HG03439 (cell line): ENCODE results near the gene FILIP1L.

Source experiments
- ATAC-seq: cut with Tn5 transposase; IDR thresholded peaks from one replicate; pipeline ENCODE4 v1.9.1; 2021; ENCODE audit warnings: mild to moderate bottlenecking, moderate library complexity; ENCODE audit not compliant: unreplicated experiment

FILIP1L gene

DNA sequence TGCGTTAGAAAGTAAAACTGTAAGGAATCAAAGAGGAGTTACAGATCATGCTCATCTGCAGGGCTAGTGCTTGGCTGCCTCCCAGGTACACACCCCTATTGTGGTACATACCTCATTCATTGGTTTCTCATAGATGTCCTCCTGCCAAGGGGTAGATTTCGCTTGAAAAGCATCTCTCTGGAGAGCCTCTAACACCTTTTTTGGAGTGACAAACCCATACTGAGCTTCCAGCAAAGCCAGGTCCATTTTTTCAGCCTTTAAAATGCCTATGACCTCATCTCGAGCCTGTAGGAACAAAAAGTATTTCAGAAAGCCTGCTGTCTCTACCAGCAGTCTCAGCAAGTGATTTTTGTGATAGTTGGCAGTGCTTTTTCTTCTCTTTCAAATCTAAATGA, 184.6 kb downstream of the FILIP1L start:
- ATAC-seq, result no peak

DNA sequence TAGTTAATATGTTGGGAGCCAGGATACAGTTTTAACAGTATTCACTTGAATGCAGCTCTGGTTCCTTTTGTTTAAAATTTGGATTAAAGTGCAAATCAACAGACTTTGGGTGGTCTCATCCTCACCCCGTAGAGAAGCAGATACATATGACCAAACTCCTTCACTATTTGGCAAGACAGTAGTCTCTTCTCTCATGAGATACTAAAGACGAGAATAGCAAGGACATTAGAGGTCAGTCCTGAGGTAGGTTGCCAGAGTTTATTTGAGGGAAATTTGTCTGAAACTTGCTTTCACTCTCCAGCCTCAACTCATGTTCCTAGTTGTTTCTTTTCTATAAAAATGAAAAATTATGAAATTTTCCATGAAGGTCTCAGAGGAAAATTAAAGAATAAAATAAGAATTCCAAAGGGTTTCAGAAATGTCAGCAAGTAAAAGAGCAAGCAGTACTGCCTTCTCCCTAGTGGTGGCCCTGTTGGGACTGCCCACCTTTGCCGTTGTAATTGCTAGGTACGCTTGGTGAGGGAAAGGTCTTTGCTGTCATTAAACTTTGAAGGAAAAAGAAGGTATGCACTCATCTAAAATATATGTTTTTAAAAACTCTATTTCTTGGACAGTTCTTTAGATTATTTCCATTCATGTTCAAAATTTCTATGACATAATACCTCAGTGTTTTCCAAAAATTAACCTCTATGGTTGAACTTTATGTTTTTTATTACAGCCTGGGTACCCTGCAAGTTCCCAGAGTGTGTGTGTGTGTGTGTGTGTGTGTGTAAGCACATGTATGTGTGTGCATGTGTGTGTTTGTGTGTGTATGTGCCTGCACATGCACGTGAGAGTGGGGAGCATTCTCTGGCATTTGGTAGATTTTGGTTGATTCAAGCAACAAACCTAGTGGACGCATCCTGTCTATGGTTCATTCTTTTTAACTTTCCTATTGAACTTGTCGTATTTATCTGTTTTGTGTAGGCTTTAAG, 185.2 kb downstream of the FILIP1L start:
- no peak for ATAC-seq

GRCh38 chr3:99927671-99928457, 186.4 kb downstream of the FILIP1L start:
- no peak for ATAC-seq

- no peak for ATAC-seq
Observed at GRCh38 chr3:99925584-99926230, 188.6 kb downstream of the FILIP1L start.

DNA sequence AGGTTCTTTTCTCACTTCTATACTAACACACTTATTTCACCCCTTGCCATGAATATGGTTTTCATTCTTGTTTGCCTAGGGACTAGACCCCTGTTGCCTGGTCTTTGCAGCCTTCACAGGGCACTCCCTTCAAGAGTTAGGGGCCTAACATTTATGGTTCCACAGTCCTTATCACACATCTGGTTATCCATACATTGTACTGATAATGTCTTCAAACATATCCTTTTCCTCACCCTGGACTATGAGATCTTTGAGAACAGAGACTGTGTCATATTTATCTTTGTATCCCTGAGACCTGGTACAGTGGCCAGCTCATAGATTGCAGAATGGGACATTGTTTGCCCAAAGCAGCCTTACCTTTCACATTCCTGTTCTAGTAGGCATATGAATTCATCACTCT, 190.4 kb downstream of the FILIP1L start:
- ATAC-seq, result no peak

- no peak for ATAC-seq
Observed at GRCh38 chr3:99921986-99922385, 192.3 kb downstream of the FILIP1L start.

DNA sequence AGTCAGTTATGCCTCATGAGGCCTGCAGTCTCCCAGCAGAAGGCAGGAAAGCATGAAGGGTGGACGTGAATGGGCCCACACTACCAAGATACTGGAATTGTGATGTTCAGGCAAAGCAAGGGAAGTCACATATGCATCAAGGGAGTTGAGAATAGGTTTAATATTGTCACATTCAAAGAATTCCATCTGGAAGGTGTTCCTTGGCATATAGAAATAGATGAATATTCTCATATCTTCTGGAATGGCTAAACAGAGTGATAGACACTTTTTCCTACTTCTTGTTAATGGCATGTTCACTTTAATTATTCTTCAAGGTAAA, 193.0 kb downstream of the FILIP1L start:
- ATAC-seq, result no peak

DNA sequence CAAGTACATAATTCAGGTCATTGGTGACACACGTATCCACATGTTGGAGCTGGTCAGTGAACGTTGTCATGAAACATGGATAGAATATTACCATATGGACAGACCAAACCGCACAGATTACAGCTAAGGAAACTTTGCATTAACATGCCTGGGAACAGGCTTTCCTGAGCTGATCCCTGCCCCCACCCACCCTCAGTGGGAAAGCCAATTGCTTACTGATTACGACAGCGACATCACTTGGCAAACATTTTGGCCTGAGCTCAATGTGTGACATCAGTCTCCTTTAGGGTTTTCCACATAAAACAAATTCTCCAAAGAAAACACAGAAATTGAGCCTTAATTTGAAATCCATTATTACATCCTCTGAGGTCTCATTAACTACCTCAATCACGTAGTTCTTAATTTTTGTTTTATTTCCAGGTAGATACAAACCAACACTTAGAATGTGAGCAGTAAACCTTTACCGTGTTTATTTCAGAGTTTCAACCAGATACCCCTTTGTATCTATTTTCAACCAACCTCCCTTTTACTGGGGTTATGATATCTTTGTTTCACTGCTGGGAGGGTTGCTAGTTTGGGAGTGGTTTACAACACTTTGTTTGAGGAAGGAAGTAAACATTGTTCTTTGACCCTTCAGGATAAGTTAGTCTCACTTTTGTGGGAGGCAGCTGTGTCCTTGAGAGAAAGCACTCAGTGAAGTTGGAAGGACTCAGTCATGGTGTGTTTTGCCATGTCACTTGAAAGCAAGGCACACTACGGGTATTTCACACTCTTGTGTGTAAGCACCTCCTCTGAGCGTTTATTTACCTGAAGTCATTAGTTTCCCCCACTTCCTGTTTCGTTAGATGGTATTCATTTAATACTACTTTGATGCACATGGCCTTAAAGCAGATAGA, 193.6 kb downstream of the FILIP1L start:
- ATAC-seq, result no peak

GRCh38 chr3:99919694-99920093, 194.6 kb downstream of the FILIP1L start:
- no peak for ATAC-seq

DNA sequence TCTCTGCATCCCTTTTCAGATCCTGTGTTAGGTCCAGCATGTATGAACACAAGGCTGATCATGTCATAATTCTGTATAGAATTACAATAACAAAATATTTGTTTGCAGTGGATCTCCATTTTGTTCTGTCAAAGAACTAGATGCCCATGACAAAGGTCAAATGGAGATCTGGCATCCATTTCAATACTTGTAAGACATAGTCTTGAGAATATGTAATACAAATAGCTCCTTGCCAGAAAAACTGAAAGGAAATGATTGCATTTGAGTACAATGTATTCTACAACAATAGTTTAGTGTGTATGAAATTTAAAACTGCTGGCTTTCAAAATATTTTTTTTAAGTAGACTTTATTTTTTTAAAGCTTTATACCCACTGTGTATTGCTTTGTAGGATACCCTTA, 195.6 kb downstream of the FILIP1L start:
- no peak for ATAC-seq

GRCh38 chr3:99915906-99916432, 198.3 kb downstream of the FILIP1L start:
- no peak for ATAC-seq

- no peak for ATAC-seq
Observed at GRCh38 chr3:99911433-99911832, 202.9 kb downstream of the FILIP1L start.

GRCh38 chr3:99910752-99911290, 203.5 kb downstream of the FILIP1L start:
- no peak for ATAC-seq

DNA sequence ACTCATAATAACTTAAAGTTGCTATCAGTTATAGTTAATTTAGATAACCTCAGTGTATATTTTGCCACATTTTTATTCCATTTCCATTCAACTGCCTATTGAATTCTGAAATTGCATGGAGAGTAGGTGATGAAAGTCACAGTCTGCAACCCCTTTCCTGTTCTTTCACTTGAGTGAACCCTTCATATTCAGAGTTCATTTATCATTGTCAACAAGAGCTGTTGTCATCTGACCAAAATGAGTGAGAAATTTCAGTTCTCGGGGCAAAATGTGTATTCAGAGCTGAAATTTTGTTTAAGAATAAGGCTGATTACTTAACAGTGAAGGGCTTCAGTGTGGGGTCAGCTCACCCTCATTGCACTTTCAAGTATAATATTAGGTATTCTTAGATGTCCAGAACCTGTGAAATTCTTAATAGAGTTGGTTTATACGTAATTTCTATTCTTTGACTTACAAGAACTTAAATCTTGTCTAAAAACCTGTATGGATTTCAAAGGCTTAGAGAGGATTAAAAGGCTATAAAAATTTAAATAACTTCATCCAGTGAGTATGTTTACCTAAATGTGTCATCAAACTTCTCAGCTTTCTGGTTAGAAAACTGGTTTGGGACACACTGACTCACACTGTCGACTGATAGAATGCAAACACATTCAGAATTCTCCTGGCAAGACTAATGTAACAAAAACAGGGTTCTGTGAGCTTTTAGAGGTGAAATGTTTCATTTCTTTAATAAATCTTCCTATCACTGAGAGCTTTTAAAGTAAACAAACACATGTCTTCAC, 204.4 kb downstream of the FILIP1L start:
- ATAC-seq, result no peak

DNA sequence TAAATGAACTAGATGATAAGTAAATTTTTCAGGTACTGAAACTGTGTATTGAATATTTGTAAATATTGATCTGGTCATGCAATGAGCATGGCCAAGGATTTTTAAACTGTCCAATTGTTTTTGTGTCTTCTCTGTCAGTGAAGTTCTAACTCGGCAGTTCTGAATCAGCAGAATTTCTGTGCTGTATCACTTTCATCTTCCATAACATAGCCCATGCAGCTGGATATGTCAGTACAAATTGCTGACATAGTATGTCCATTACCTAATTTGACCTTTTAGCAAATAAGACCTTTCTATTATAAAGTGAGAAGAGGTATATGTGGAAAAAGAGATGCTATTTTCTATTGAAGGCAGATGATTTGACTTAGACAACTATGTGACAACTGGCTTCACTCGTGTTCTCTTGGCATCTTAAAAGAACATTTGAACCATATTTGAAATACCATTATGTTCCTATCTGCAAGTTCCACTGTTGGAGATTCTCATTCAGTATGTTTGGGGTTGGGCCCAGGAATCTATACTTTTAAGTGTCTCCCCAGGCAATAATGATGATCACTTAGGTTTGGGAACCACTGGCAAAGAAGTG, 206.2 kb downstream of the FILIP1L start:
- ATAC-seq, result no peak

DNA sequence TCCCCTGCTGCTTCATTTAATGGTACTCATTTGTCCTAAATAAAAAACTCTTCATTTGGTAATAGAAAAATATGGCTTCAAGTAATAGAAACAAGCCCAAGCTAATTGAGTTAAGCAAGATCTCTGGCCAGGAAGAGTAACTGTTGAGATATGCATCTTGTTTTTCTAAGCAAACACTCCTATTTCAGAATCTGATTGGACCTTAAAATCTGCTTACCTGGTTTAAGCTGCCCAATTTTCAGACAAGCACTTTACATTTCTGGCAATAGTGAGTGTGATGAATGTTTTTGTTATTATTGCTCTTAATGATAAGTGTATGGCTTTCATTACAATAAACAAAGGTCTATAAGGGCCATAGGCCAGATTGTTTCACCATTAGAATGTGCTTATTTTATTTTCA, 210.4 kb downstream of the FILIP1L start:
- ATAC-seq, result no peak

GRCh38 chr3:99902091-99902490, 212.2 kb downstream of the FILIP1L start:
- no peak for ATAC-seq

- no peak for ATAC-seq
Observed at GRCh38 chr3:99901200-99901926, 212.9 kb downstream of the FILIP1L start.
